Measurements from ENCODE around the gene PXMP4. TPM values are rescaled to one million over a fixed set of nuclear protein-coding genes. Genes with fewer than 3 reads are reported as not detected.

PXMP4 gene
- total and polyA plus RNA-seq, 9 of the 15 experiments (the other 6 are each of a cell fraction or from before 2014, with no cell fraction given): 4.8 to 29.1 (median 6.8) TPM

DNA sequence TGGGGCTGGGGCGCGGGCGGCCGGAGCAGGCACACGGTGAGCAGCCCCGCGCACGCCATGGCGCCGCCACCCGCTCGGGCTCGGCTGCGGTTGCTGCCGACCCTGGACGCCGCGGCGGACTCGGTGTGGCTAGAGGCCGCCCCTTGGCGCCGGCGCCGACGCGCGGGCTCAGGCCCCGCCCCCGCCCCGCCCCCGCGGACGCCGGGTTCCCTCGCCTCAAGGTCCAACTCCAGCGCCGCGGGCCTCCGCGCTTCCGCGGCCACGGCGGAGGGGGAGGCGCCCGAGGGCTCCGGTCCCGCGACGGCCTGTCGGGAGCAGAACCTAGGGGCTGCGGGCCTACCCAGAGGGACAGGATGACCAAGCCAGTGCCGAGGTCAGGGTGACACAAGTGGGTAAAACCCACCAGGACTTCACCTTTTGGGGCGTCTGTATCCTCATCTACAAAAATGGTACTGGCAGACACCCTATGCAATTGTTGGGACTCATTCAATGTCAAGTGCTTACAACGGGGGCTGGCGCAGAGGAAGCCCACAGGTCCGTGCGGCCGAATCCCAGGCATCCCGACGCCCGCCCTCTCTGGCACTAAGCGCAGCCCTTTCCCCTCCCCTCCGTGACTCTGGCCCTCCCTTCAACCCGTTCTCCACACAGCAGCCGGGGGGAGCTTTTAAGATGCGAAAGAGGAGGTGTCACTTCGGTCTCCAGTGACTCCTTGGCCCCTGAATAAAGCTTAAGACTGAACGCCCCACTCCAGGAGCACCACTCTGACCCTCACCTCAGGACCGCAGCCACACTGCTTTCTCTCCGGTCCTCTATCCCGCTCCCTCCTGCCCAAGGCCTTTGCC is 45.6 kb downstream of the PXMP4 start, which contains the start of gene NECAB3 (continued):
- TF ChIP-seq, protein P1, sequence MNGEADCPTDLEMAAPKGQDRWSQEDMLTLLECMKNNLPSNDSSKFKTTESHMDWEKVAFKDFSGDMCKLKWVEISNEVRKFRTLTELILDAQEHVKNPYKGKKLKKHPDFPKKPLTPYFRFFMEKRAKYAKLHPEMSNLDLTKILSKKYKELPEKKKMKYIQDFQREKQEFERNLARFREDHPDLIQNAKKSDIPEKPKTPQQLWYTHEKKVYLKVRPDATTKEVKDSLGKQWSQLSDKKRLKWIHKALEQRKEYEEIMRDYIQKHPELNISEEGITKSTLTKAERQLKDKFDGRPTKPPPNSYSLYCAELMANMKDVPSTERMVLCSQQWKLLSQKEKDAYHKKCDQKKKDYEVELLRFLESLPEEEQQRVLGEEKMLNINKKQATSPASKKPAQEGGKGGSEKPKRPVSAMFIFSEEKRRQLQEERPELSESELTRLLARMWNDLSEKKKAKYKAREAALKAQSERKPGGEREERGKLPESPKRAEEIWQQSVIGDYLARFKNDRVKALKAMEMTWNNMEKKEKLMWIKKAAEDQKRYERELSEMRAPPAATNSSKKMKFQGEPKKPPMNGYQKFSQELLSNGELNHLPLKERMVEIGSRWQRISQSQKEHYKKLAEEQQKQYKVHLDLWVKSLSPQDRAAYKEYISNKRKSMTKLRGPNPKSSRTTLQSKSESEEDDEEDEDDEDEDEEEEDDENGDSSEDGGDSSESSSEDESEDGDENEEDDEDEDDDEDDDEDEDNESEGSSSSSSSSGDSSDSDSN (IDR thresholded peaks at IDR 0.05; ENCODE audit: borderline replicate concordance in 1 of 2, low read depth in 2 of 2, low read length in 2 of 2): peak in 1 of 2 experiments; percentile 87; a peak in 1 of 4 replicates
- no peak for TF ChIP-seq MXI1 (IDR thresholded peaks at IDR 0.05; ENCODE audit: low read depth, low read length)
- TF ChIP-seq FOXJ3 (CRISPR knock-in tag; IDR thresholded peaks at IDR 0.05): no peak
- TF ChIP-seq ZNF224 (CRISPR knock-in tag; IDR thresholded peaks at IDR 0.05): no peak
- TF ChIP-seq, protein P2, sequence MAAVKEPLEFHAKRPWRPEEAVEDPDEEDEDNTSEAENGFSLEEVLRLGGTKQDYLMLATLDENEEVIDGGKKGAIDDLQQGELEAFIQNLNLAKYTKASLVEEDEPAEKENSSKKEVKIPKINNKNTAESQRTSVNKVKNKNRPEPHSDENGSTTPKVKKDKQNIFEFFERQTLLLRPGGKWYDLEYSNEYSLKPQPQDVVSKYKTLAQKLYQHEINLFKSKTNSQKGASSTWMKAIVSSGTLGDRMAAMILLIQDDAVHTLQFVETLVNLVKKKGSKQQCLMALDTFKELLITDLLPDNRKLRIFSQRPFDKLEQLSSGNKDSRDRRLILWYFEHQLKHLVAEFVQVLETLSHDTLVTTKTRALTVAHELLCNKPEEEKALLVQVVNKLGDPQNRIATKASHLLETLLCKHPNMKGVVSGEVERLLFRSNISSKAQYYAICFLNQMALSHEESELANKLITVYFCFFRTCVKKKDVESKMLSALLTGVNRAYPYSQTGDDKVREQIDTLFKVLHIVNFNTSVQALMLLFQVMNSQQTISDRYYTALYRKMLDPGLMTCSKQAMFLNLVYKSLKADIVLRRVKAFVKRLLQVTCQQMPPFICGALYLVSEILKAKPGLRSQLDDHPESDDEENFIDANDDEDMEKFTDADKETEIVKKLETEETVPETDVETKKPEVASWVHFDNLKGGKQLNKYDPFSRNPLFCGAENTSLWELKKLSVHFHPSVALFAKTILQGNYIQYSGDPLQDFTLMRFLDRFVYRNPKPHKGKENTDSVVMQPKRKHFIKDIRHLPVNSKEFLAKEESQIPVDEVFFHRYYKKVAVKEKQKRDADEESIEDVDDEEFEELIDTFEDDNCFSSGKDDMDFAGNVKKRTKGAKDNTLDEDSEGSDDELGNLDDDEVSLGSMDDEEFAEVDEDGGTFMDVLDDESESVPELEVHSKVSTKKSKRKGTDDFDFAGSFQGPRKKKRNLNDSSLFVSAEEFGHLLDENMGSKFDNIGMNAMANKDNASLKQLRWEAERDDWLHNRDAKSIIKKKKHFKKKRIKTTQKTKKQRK (IDR thresholded peaks at IDR 0.05; ENCODE audit: borderline replicate concordance, low read depth, low read length): no peak
- TF ChIP-seq, protein P3, sequence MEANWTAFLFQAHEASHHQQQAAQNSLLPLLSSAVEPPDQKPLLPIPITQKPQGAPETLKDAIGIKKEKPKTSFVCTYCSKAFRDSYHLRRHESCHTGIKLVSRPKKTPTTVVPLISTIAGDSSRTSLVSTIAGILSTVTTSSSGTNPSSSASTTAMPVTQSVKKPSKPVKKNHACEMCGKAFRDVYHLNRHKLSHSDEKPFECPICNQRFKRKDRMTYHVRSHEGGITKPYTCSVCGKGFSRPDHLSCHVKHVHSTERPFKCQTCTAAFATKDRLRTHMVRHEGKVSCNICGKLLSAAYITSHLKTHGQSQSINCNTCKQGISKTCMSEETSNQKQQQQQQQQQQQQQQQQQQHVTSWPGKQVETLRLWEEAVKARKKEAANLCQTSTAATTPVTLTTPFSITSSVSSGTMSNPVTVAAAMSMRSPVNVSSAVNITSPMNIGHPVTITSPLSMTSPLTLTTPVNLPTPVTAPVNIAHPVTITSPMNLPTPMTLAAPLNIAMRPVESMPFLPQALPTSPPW (CRISPR knock-in tag; IDR thresholded peaks at IDR 0.05): peak; percentile 72
- no peak for TF ChIP-seq PTBP1 (IDR thresholded peaks at IDR 0.05; ENCODE audit: low read depth, low read length)
- peak; percentile 49; the same call in 1 of the 2 replicates for TF ChIP-seq PHF8 (IDR thresholded peaks at IDR 0.05; ENCODE audit: borderline replicate concordance, low read length)
- no peak for TF ChIP-seq MCM2 (IDR thresholded peaks at IDR 0.05; ENCODE audit: low read depth)
- no peak for TF ChIP-seq STAT5A (IDR thresholded peaks at IDR 0.05; ENCODE audit: borderline replicate concordance, low read length)
- TF ChIP-seq ZNF253 (CRISPR knock-in tag; conservative IDR thresholded peaks at IDR 0.05): no peak
- no peak for TF ChIP-seq ARID1B (IDR thresholded peaks at IDR 0.05)
- TF ChIP-seq, protein P4, sequence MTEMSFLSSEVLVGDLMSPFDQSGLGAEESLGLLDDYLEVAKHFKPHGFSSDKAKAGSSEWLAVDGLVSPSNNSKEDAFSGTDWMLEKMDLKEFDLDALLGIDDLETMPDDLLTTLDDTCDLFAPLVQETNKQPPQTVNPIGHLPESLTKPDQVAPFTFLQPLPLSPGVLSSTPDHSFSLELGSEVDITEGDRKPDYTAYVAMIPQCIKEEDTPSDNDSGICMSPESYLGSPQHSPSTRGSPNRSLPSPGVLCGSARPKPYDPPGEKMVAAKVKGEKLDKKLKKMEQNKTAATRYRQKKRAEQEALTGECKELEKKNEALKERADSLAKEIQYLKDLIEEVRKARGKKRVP (CRISPR knock-in tag; IDR thresholded peaks at IDR 0.05): no peak
- TF ChIP-seq, protein P5, sequence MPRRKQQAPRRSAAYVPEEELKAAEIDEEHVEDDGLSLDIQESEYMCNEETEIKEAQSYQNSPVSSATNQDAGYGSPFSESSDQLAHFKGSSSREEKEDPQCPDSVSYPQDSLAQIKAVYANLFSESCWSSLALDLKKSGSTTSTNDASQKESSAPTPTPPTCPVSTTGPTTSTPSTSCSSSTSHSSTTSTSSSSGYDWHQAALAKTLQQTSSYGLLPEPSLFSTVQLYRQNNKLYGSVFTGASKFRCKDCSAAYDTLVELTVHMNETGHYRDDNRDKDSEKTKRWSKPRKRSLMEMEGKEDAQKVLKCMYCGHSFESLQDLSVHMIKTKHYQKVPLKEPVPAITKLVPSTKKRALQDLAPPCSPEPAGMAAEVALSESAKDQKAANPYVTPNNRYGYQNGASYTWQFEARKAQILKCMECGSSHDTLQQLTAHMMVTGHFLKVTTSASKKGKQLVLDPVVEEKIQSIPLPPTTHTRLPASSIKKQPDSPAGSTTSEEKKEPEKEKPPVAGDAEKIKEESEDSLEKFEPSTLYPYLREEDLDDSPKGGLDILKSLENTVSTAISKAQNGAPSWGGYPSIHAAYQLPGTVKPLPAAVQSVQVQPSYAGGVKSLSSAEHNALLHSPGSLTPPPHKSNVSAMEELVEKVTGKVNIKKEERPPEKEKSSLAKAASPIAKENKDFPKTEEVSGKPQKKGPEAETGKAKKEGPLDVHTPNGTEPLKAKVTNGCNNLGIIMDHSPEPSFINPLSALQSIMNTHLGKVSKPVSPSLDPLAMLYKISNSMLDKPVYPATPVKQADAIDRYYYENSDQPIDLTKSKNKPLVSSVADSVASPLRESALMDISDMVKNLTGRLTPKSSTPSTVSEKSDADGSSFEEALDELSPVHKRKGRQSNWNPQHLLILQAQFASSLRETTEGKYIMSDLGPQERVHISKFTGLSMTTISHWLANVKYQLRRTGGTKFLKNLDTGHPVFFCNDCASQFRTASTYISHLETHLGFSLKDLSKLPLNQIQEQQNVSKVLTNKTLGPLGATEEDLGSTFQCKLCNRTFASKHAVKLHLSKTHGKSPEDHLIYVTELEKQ (CRISPR knock-in tag; IDR thresholded peaks at IDR 0.05): no peak
- TF ChIP-seq C11orf30 (IDR thresholded peaks at IDR 0.05; ENCODE audit: low read depth): no peak
